Activated CD8-positive, alpha-beta memory T cell treated with anti-CD3 and anti-CD28 coated beads for 48 hours (primary cell): Measurements from ENCODE around the gene SYCE3.
A peak's percentile ranks its signal among the peaks of the same experiment; 100 is the strongest.

Source experiments
- DNase-seq, 3 experiments: peaks; one replicate each; pipeline ENCODE4 v3.0.0-alpha.2; 2020; ENCODE audit warnings: low read depth in 2 of 3, low spot score in 2 of 3

SYCE3 gene

DNA sequence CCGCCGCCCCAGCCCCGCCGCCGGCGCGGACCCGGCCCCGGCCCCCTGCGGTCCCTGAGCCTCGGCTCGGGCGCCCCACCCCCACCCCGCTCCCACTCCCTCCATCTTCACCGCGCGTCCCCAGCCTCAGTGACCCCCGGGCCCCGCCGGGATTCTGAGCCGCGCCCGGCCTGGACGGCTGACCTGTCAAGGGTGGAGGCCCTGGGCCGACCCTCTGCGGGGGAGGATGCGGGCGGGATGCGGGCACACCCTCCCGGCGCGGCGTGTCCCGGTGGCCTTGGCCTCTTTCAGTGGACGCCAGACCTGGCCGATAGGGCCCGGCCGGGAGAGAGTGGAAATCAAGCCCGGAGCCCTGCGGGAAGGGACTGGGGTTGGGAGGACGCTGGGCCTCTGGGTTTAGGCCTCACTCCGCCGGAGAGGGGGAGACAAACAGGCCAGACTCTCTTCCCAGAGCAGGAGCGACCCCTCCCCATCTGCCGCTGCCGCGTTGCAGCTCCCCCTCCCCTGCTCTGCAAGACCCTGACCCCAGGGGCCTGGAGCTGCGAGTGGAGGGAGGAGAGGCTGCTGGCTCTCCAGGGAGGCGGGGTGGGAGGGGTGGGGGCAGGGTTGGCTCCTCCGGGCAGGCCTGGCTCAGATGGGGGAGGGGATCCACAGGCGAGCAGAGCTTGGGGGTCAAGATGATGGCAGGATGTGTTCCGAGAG, 38.4 kb upstream of the SYCE3 start:
- no peak for DNase-seq

DNA sequence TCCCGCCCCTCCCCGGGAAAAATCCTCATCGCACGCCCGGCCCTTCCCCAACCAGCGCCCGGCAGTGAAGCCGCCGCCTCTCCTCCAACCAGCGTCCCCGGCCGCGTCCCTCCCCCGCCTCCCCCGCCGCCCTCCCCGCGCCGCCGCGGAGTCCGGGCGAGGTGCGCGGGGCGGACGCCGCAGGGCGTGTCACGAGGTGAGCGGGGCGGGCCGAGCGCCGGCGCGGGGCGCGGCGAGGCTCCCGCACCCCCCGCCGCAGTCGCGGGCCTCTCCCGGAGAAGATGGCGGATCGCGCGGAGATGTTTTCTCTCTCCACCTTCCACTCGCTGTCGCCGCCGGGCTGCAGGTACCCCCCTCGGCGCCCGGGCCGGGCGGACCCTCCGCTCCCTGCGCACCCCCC, 37.8 kb upstream of the SYCE3 start, which contains the start of gene MAPK8IP2:
Gene MAPK8IP2 (plus strand): TSS at position 256 of the 400 bp plus-strand sequence. CDS start 26 bp downstream, at position 282.
- no peak for DNase-seq

DNA sequence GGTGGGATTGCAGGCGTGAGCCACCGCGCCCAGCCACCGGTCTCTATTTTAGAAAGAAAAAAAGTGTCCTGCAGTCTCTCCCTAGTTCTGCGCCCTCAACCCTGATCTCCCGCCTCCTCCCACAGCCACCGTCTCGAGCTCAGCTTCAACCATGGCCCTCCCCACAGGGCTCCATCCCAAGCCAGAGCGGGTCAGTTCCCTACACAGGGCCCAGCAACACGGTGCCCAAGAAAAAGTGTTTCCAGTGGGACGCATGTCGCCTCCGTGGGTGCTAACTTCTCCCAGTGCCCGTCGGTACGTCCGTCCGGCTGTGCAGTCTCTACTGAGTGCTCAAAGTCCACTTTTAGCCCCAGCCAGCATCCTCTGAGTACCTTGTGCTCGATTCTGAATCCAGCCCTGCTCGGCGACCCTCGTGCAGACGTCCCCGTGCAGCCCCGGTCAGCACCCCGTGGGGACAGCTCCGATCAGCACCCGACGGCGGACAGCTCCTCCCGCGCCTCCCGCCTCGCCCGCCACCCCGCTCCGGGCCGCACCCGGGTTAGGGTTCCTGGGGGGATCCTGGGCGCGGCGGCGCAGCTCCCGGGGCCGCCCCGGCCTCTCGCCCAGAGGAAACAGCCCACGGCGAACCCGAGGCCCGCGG, 37.2 kb upstream of the SYCE3 start:
- DNase-seq, result peak in 1 of 3 experiments; percentile 33

DNA sequence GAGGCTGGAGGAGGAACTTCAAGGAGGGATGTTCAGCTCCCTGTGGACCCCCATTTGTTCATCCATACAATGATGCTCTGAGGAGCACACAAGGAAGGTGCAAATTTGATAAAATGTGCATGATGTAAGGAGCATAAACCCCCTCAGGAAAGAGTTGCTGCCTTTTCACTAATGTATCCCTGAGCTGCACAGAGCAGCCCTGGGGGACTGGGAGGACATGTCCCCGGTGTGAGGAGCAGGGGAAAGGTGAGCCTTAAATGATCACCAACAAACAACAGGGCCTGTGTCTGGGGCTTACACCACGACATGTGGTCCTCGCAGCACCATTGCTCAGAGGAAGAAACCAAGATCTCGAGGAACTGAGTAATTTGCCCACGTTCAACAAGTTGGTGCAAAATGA, 34.4 kb upstream of the SYCE3 start:
- DNase-seq, result no peak

DNA sequence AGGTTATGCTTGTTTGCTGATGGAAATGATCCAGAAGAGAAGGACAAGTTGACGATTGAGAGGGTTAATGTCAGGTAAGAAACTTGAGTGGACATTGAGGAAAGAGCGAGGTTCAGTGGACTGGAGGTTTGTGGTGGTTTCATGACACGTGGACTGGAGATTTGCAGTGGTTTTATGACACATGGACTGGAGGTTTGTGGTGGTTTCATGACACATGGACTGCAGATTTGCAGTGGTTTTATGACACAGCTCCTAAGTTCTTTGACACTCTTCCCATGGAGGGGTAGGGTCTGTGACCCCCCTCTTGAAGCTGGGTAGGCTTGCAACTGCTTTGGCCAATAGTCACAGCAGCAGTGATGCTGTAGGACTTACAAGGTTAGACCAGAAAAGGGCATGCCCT, 32.5 kb upstream of the SYCE3 start:
- no peak for DNase-seq

DNA sequence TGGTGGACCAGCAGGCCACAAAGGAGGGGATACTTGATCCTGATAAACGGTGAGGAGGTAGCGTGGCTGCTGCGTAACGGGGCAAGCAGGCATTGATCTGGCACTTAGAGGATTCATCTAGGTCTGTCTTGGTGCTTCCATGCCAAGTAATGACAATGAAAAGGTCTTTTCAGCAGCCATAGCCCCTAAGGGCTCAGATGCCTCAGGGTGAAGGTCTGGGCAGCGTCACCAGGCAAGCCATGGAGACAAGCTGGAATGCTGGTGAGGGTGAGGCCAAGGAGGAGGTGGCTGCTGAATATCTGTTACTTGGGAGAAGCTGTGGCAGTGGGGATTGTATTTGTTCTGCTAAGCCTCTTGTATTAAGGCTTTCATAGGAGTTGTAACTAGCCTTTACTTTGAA, 24.7 kb upstream of the SYCE3 start:
- DNase-seq, result no peak

DNA sequence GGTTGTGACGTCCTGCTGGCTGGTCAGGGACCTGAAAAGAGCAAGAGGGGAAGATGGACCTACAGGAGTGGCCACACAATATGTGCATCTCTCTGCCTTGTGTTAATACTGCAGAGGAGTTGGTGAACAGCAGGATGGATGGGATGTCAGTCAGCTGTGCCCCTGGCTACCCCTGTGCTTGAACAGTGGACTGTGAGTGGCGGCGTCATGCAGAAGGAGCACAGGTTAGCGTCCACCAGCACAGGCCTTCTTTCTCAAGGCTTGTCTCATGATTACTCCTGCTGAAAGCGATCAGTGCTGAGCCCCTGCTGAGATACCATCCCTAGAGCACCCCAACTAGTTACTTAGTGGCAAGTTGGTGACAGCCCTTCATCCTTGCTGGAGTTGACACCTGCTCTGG, 23.7 kb upstream of the SYCE3 start:
- no peak for DNase-seq

DNA sequence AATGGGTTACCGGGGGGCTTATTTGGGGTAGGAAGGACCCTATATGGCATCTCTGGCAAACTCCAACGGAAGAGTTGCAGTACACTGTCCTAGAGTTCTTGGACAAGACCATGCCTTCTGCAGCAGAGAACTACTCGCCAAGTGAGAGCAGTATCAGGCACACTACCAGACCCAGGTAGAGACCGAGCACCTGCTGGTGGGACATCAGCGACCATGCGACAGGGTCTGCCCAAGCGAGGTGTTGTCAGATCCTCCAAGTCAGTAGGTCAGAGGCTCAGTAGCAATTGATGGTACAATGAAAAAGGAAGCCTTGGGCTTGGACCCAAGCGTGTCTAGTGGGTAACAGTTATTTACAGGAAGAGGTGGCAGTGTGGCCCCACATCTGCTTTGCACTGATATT, 23.1 kb upstream of the SYCE3 start:
- no peak for DNase-seq

DNA sequence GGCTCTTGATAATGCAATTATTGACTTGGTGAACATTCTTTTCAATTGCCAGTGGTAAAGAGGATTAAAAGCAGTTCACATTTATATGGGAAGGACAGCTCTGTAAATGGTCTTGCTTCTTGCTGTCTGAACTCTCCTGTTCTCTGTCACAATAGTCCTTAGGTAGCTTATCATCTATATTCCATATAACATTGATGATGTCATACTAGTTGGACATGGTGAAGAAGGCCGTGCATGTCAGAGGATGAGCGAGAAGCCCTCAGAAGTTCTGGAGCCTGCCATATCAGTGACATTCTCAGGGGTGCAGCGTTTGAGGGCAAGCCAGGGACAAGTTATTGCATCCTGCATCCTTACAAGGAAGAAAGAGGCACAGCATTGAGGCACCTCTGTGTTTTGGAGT, 22.5 kb upstream of the SYCE3 start:
- no peak for DNase-seq

DNA sequence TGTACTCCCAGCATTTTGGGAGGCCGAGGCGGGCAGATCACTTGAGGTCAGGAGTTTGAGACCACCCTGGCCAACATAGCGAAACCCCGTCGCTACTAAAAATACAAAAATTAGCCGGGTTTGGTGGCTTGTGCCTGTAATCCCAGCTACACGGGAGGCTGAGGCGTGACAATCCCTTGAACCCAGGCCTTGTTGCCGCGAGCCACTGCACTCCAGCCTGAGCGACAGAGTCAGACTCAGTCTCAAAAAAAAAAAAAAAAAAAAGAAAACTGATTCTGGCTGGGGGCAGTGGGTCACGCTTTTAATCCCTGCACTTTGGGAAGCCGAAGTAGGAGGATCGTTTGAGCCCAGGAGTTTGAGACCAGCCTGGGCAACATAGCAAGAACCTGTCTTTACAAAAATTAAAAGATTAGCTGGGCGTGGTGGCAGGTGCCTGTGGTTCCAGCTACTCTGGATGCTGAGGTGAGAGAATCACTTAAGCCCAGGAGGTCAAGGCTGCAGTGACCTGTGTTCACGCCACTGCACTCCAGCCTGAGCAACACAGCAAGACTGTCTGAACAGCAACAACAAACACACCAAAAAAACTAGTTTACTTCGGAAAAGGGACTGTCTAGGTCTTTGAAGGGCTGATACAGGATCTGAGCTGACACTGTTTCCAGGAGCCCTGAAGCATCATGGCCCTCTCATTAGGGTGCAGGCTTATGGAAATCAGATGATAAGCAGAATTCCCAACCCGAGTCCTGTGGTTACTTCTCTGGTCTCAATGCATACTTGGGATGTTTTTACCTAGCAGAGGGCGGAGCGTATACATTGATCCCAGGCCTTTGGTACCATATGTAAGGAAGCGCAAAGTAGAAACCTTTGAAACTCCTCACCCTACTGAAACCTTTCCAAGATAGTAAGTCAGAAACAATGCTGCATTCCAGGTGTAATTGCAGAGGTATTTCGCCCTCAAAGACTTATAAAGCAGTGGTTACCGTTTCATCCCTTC, 21.7 kb upstream of the SYCE3 start:
- no peak for DNase-seq

DNA sequence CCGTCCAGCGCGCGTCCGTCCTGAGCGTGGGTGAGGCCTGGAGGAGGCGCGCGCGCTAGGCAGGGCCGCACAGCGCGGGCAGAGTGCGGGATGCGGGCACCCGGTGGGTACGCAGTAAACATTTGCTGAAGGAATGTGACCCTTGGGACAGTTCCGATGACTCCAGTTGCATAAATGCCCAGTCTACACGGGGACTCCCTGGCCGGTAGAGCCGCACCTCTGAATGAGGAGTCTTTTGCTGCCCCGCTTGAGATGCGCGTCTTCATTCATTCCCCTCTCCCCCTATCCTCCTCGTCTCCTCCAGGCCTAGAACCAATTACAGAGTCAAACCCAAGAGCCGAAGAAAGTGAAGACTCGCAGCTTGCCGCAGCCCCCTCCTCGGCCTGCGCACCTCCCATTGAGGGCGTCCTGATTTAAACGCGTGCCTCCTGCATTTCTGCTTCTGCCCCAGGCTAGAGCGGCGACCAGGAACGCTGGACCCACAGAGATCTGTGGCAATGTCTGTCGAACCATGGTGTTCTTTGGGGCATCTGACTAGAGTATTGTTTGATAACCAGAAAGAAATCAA, 20.7 kb upstream of the SYCE3 start:
- DNase-seq, result no peak

DNA sequence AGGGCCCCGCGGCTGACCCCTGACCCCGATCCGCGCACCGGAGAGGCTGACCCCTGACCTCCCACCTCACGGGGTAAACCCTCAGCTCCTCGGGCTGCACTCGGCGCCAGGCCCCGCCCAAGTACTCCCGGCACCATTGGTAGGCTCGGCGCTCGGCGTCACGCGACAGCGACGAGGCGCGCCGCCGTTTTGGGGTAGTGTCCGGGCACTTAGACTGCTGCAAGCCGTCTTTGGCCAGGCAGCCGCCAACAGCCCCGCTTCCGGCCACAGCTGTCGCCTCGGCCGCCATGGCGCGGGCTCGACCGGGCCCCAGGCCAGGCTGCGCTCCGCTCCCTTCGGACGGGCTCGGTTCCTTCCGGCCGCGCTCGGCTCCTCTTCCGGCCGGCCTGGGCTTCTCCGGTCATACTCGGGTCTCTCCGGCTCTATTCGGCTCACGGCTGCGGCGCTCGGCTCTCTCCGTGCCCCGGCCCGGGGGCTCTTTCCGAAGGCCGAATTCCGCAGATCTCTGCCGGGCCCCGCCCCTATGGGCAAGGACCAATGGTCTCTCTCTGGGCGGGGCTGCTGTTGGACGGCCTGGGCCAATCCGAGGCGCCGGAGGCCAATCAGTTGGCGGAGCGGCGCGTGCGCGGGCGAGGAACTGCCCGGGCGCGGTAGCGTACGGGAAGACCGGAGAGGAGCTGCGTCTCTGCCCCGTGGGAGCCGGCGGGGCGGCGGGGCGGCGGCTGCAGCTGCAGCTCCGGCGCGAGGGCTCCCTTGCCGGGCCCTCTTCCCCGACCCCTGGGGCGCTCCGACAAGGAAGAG, 20.0 kb upstream of the SYCE3 start, which contains the start of gene CHKB:
Gene CHKB (minus strand): TSS at position 357 of the 801 bp plus-strand sequence. CDS start 68 bp downstream, at position 289.
- DNase-seq, result peak; percentile 87 to 98 (median 94)

DNA sequence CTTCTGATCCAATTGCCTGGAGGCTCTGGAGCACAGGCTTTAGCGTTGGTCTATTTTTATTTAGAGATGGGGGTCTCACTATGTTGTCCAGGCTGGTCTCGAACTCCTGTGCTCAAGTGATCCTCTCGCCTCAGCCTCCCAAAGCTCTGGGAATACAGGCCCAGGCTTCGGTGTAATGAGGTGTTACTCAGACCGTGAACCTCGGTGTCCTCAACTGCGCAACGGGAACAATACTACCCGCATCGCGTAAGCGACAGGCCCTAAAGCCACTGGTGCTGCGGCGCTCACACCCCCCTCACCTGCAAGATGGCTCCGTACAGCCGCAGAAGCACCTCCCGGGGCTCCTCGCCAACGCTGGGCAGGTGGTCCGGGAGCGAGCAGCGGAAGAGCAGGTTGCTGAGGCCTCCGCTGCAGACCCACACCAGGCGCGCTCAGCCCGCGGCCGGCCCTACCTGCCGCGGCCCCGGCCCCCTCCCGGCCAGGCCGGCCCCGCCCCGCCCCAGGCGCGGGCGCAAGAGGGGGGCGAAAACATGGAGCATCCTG, 19.3 kb upstream of the SYCE3 start:
- no peak for DNase-seq

DNA sequence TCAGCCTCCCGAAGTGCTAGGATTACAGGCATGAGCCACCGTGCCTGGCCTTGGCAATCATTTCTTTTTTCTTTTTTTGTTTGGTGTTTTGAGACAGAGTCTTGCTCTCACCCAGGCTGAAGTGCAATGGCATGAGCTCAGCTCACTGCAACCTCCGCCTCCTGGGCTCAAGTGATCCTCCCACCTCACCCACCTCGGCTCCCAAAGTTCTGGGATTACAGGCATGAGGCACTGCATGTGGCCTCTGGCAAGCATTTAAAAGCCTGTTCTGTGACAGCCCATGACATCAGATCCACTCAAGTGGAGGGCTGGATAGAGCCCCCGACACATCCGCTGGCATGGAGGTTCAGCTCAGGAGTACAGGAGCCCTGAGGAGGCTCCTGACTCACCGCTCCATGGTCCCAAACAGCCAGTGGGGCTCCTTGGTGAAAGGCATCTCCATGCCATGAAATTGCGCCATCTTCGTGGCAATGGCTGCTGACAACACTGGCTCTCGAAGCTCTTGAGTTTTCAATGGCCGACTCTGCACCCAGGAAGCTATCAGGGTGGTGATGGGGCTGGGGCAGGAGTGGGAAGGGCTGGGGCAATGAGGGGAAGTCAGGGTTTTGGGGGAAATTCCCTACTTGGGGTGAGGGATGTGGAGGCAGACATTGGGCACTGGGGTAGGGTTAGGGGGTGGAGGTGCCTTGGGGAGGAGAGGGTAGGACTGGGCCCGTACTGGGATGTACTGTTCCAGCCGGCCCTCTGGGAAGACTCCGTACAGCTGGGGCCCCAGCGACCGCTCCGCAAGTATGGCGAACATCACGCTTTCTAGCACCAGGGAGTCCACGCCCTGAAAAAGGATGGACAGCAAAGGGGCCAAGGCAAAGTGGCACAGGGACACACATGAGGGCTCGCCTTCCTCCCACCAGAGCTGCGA, 18.6 kb upstream of the SYCE3 start:
- DNase-seq, result no peak

DNA sequence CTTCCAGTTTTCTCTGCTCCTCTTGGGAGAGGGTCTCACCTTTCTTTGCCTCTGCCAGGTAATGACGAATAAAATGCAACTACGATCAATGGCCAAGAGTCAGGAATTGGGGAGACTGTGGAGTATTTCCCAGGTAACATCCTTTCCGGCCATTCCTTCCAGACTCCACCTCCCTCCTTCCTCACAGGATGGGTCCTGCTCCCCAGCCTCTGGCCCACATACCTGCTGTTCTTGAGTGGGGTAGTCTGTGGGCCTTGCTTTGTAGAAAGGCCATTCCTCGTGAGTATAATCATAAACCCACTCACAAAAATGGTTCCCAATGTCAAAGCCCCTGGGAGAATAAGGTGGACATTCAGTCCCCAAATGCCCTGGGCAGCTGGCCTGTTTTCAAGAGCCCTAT, 17.0 kb upstream of the SYCE3 start:
- no peak for DNase-seq

DNA sequence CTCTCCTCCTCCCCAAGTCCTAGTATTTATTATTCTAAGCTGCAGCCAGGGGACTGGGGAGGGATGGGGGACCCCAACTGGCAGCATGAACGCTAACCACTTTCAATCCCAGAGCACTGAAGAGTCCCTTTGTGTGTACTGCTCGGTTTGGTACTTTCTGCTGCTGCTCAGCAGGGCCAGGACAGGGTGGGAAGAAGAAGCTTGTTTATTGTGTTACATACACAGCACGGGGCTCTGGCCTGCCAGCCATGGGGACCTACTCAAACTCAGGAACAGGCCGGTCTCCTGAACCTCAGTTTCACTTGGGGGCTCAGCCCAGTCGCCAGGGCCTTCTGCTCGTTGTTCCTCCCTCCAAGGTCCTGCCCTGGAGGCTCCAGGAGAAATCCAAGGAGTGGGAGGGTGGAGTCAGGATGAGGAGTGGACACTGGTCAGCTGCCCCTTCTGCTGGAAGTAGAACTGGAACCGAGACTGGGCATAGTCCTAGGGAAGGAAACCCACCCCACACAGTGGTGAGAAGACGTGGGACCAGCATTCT, 16.1 kb upstream of the SYCE3 start:
- DNase-seq, result no peak

DNA sequence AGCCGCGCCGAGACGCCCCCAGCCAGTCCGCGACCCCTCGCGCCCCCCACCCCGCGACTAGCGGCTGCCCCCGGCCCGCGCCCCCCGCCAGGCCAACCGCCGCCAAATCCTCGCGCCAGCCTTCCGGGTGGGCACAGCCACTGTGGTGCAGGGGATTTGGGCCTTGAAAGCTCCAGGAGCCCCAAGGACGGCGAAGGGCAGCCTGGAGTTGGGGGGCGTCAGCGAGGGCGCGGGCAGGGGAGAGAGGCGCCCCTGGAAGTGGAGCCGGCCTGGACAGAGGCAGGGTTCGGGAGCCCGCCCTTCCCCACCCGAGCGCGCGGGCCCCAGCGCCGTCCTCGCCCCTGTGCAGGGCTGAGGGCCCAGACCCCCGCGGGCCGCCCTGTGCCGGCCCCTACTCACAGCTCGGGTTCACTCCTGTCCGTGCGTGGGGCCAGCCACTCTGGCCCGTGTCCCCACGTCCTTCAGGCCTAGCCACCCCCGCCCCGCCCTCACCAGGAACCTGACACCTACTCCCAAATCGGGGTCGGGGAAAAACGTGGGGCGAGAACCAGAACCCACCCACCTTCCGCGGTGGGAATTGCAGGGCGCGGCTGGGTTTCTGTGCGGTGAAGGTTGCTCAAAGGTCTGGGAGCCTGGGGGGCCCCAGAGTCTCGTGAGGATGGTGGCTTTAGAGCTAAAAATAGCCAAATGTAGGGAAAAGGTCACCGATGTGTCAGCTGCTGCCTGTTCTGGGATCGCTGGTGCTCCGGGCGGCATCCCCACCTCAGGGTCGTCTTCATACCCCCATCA, 15.5 kb upstream of the SYCE3 start, which contains the start of gene CPT1B:
Gene CPT1B (minus strand): TSS at position 441 of the 789 bp plus-strand sequence. CDS start 512 bp downstream, outside the sequence.
- no peak for DNase-seq

DNA sequence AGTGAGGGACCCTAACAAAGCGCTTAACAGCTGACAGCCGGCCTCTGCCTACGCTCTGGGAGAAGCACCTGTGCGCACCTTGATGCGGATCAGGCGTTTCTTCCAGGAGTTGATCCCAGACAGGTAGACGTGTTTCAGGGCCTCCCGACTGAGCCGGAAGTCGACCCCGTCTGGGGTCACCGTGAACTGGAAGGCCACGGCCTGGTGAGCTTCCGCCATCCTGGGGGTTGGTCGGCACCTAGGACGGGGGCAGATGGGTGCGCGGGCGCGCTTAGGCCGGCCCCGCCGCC, 14.9 kb upstream of the SYCE3 start:
- no peak for DNase-seq
